ENCODE data around the gene EFNA4. TPM values are rescaled to one million over a fixed set of nuclear protein-coding genes. Genes with fewer than 3 reads are reported as not detected.

The EFNA4 gene
- total and polyA plus RNA-seq, 9 of the 15 experiments (the other 6 are each of a cell fraction or from before 2014, with no cell fraction given): 0.68 to 7.4 (median 6.1) TPM

GRCh38 chr1:155016231-155016831 is 47.2 kb upstream of the EFNA4 start:
- Histone ChIP-seq H3K9ac (ENCODE audit: insufficient read depth in 1 of 2, low read depth in 2 of 2, low read length in 2 of 2) (peak overlapping the region; percentile 61 to 87), H3K36me3 (ENCODE audit: control insufficient read depth, insufficient read depth, low read length) (peaks cover 54% of the 10 kb centered on the region; the same call in 2 of the 3 replicates), H3K79me2 (ENCODE audit: control insufficient read depth, insufficient read depth, low read length) (peaks cover 24% of the 10 kb centered on the region), H3K27me3 (ENCODE audit: control insufficient read depth in 2 of 2, insufficient read depth in 2 of 2, low read length in 2 of 2) (no peaks in the 10 kb centered on the region), H3K4me1 (replicated peaks in 1 of 2; ENCODE audit: control insufficient read depth in 2 of 2, insufficient read depth in 2 of 2, low read length in 2 of 2) (peaks cover 38 to 67% of the 10 kb centered on the region in 2 experiments), H3K4me2 (ENCODE audit: insufficient read depth, low read length) (peak overlapping the region; percentile 53; the same call in 1 of the 2 replicates), H3K9me3 (replicated peaks; ENCODE audit: control insufficient read depth, insufficient read depth, low read depth, low read length) (no peaks in the 10 kb centered on the region), H2AFZ (ENCODE audit: low read depth, low read length) (no peak overlapping the region), H3K9me1 (ENCODE audit: control insufficient read depth, insufficient read depth, low read length) (no peaks in the 10 kb centered on the region), H4K20me1 (replicated peaks; ENCODE audit: control insufficient read depth, insufficient read depth, low read length) (no peaks in the 10 kb centered on the region), H3K27ac (ENCODE audit: extremely low read depth, low read depth, low read length) (peak overlapping the region; percentile 81), H3K4me3 (no peak overlapping the region)
- CTCF ChIA-PET (ENCODE audit: low intra/inter-chr PET ratio): interaction anchor here (0.6 to 2.8 kb wide), 5 partner anchors 16 to 381 kb away, joined by 4 to 28 read pairs (median 11); partner anchors contain the start of genes CKS1B, PBXIP1 and PYGO2
- no peak for ATAC-seq
- BruUV-seq (replicated peaks): no TSS peak
- POLR2A ChIA-PET: interaction anchor here (0.6 to 2.4 kb wide), 12 partner anchors 8 to 173 kb away, joined by 3 to 15 read pairs (median 5); partner anchors contain the start of genes PBXIP1, PYGO2 and SHC1
- DNase-seq (ENCODE audit: extremely low read depth in 1 of 4, low spot score in 3 of 4): no peak
- in situ Hi-C loops (cut with MboI) (no loop called here), intact Hi-C loops (cut with micrococcal nuclease) (loop anchor here (2.0 kb wide), 1 partner anchor 56 kb away; the partner anchor contains the start of gene PYGO2)
- FAIRE-seq: no peak
- WGBS (ENCODE audit: insufficient coverage, low coverage, missing lambda C conversion rate): 93% methylated on average over 24 of the region's 26 CpGs
- TF ChIP-seq ZNF395 (CRISPR knock-in tag; IDR thresholded peaks at IDR 0.05) (no peak), DACH1 (IDR thresholded peaks at IDR 0.05; ENCODE audit: partially characterized antibody) (no peak), ZKSCAN1 (IDR thresholded peaks at IDR 0.05; ENCODE audit: low read depth, low read length) (no peak), NUFIP1 (IDR thresholded peaks at IDR 0.05; ENCODE audit: partially characterized antibody) (no peak), RBFOX2 (IDR thresholded peaks at IDR 0.05; ENCODE audit: low read depth, low read length) (peak; percentile 62; the same call in 1 of the 2 replicates), SNRNP70 (optimal IDR thresholded peaks at IDR 0.05; ENCODE audit: low read depth, low read length) (no peak), RAD51 (IDR thresholded peaks at IDR 0.05; ENCODE audit: borderline replicate concordance, low read depth) (no peak), ARID2 (IDR thresholded peaks at IDR 0.05) (no peak), ZNF512 (tag; IDR thresholded peaks at IDR 0.05) (no peak), ZNF592 (IDR thresholded peaks at IDR 0.05) (peak; percentile 24; the same call in 1 of the 2 replicates), MAX (CRISPR knock-in tag; IDR thresholded peaks at IDR 0.05) (peak; percentile 21; the same call in 1 of the 2 replicates), RBM22 (IDR thresholded peaks at IDR 0.05; ENCODE audit: low read depth, low read length, poor library complexity, severe bottlenecking) (peak; percentile 87), SRSF7 (optimal IDR thresholded peaks at IDR 0.05; ENCODE audit: low read depth, low read length) (no peak)

Data from K562 (cell line).